ENCODE results near the gene NTN3. TPM values are rescaled to one million over a fixed set of nuclear protein-coding genes. Genes with fewer than 3 reads are reported as not detected.

The NTN3 gene
- polyA plus RNA-seq, 2 of the 4 experiments (the other 2 are of a cell fraction), result not detected

DNA sequence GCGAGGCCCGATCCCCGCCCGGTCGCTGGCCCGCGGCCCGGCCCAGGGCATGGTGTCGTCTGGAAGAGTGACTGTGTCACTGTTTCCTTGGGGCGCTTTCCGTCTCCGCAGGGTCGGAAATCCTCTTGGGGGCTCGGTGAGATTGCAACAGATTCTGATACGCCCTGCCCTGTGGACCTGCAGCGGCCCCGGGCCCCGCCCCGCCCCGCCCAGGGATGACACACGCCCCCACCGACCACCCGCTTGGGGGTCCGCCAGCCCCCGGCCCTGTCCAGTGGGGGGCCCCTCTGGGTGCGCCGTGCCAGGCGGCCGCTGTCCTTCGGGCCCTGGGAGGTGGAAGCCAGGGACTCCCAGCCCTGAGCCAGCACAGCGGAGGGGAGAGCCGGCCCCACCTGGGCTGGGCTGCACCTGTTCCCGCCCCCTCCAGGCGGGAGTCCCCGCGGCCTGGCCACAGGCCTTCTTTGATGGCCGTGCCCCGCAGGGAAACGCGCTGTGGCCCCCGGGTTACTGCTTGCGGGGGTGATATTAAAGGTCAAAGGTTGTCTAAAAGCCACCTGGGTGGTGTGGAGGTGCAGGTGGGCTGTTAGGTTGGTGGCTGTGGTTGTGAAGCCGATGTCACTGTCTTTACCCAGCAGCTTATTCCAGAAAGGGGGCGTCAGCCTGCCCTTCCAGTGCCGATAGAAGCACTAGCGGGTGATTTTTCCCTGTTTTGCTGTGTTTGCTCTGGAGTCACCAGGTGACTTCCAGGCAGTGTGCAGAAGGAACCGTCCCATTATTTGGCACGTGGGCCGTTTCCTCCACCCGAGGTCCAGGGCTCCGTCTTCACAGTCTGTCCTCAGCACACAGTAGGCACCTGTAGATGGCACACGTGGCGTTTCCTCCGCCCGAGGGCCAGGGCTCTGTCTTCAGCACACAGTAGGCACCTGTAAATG, 4.6 kb downstream of the NTN3 start:
- FAIRE-seq, result no peak
- POLR2A ChIA-PET, result interaction anchor here (0.6 to 1.9 kb wide), 5 partner anchors 10 to 320 kb away, joined by 3 to 9 read pairs (median 3); partner anchors contain the start of genes CCNF, TEDC2 and TRAF7
- ATAC-seq, result no peak
- Histone ChIP-seq H3K4me1 (peaks cover 25% of the 10 kb centered on the region), H3K27ac (peak overlapping the region; percentile 97 to 99), H3K9me3 (no peaks in the 10 kb centered on the region), H3K4me2 (peak overlapping the region; percentile 100), H3K4me3 (peak overlapping the region; percentile 98)
- CTCF ChIA-PET, result interaction anchor here (2.1 to 2.8 kb wide), 3 partner anchors 26 to 45 kb away, joined by 7 to 17 read pairs (median 7); no protein-coding TSS in a partner anchor
- TF ChIP-seq, protein P1, sequence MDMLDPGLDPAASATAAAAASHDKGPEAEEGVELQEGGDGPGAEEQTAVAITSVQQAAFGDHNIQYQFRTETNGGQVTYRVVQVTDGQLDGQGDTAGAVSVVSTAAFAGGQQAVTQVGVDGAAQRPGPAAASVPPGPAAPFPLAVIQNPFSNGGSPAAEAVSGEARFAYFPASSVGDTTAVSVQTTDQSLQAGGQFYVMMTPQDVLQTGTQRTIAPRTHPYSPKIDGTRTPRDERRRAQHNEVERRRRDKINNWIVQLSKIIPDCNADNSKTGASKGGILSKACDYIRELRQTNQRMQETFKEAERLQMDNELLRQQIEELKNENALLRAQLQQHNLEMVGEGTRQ (IDR thresholded peaks at IDR 0.05), result no peak
- TF ChIP-seq FOXS1 (CRISPR knock-in tag; IDR thresholded peaks at IDR 0.05) (no peak), HOXB5 (CRISPR knock-in tag; IDR thresholded peaks at IDR 0.05) (no peak)
- WGBS (ENCODE audit: missing lambda C conversion rate), result 51% methylated on average over 21 of the region's 55 CpGs
- peak in 1 of 2 experiments; percentile 21 for DNase-seq (ENCODE audit: low read depth in 1 of 2, low spot score in 1 of 2)

DNA sequence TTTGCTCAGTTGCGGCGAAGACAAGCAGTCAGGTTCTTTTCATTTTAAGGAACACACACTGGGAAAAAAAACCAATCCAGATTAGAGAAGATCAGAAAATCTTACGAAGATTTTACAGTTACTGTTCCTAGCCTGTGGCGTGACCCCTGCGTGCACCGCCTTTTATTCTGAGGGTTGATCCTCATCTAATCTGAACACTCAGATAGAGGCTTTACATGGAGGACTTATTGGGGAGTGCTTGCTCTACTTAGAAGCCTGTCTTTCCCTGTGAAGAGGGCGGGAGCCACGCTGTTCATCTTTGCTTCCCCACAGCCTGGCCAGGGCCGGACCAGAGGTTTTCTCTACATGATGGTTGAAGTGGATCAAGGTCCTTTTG, 5.2 kb downstream of the NTN3 start:
- ATAC-seq, result no peak
- CTCF ChIA-PET, result interaction anchor here (1.5 to 2.6 kb wide), 2 partner anchors 46 to 281 kb away, joined by 3 to 7 read pairs; no protein-coding TSS in a partner anchor
- H3K9me3 ChIP-seq, result no peaks in the 10 kb centered on the region
- H3K4me3 ChIP-seq, result no peak overlapping the region
- H3K27ac ChIP-seq, result no peak overlapping the region
- POLR2A ChIA-PET, result no interaction called here
- FAIRE-seq, result no peak
- TF ChIP-seq JUN (IDR thresholded peaks at IDR 0.05) (no peak), KDM5A (IDR thresholded peaks at IDR 0.05) (no peak), CBX2 (IDR thresholded peaks at IDR 0.05; ENCODE audit: borderline replicate concordance, low read depth) (no peak)
- TF ChIP-seq, protein P2, sequence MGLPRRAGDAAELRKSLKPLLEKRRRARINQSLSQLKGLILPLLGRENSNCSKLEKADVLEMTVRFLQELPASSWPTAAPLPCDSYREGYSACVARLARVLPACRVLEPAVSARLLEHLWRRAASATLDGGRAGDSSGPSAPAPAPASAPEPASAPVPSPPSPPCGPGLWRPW (IDR thresholded peaks at IDR 0.05), result no peak
- no peak for DNase-seq (ENCODE audit: low read depth in 1 of 2, low spot score in 1 of 2)
- peaks cover 19% of the 10 kb centered on the region for H3K4me1 ChIP-seq
- 95% methylated on average over 9 of the region's 9 CpGs for WGBS (ENCODE audit: missing lambda C conversion rate)
- H3K4me2 ChIP-seq, result peak overlapping the region; percentile 100; the same call in 2 of the 3 replicates

DNA sequence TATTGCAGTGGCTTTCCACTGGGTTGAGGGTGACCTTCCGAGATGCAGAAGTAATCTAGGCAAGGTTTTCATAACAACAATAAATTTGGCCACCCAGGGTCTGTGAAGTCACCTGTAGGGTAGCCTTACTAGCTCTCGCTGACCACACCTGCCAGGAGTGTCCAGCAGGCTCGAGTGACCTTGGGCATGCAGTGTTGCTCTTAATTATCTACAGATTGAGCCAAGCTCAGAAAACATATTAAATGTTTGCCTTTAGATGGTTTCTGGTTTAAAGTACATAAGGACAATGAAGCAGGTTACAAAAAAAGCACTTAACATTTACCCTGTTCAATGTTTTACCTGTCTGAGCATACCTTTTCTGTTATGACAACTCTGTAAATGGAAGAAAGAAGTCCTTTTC, 5.6 kb downstream of the NTN3 start:
- FAIRE-seq (no peak), DNase-seq (ENCODE audit: low read depth in 1 of 2, low spot score in 1 of 2) (no peak), ATAC-seq (no peak)
- 82% methylated on average over 3 of the region's 3 CpGs for WGBS (ENCODE audit: missing lambda C conversion rate)
- H3K4me1 ChIP-seq, result peaks cover 16% of the 10 kb centered on the region
- ChIA-PET POLR2A (no interaction called here), CTCF (interaction anchor here (0.6 to 2.6 kb wide), 3 partner anchors 46 to 473 kb away, joined by 3 to 7 read pairs (median 3); no protein-coding TSS in a partner anchor)
- no peak overlapping the region for H3K4me2 ChIP-seq
- no peak overlapping the region for H3K4me3 ChIP-seq
- H3K9me3 ChIP-seq, result no peaks in the 10 kb centered on the region
- no peak for TF ChIP-seq TP53 (CRISPR knock-in tag; IDR thresholded peaks at IDR 0.05)
- no peak for TF ChIP-seq JUNB (IDR thresholded peaks at IDR 0.05)
- TF ChIP-seq ESRRA (IDR thresholded peaks at IDR 0.05; ENCODE audit: borderline replicate concordance, low read length), result no peak
- no peak for TF ChIP-seq RNF2 (IDR thresholded peaks at IDR 0.05; ENCODE audit: borderline replicate concordance, low read depth)
- no peak for TF ChIP-seq RAD21 (conservative IDR thresholded peaks at IDR 0.05 in 1 of 2, IDR thresholded peaks at IDR 0.05 in 1 of 2)
- no peak for TF ChIP-seq SMC3 (IDR thresholded peaks at IDR 0.05)
- TF ChIP-seq, protein P3, sequence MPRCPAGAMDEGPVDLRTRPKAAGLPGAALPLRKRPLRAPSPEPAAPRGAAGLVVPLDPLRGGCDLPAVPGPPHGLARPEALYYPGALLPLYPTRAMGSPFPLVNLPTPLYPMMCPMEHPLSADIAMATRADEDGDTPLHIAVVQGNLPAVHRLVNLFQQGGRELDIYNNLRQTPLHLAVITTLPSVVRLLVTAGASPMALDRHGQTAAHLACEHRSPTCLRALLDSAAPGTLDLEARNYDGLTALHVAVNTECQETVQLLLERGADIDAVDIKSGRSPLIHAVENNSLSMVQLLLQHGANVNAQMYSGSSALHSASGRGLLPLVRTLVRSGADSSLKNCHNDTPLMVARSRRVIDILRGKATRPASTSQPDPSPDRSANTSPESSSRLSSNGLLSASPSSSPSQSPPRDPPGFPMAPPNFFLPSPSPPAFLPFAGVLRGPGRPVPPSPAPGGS (IDR thresholded peaks at IDR 0.05), result no peak
- TF ChIP-seq CBX8 (IDR thresholded peaks at IDR 0.05), result no peak
- no peak for TF ChIP-seq ZNF302 (CRISPR knock-in tag; IDR thresholded peaks at IDR 0.05)
- no peak overlapping the region for H3K27ac ChIP-seq

DNA sequence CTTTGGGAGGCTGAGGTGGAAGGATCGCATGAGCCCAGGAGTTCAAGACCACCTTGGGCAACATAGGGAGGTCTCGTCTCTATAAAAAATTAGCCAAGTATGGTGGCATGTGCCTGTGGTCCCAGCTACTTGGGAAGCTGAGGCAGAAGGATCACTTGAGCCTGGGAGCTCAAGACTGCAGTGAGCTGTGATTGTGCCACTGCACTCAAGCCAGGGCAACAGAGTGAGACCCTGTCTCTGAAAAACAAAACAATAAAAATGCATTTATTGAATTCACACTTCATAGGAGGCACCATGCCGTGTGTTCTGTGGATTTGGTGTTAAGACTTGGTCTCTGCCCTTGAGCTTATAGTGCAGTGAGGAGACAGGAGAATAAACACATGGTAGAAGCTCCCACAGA, 6.2 kb downstream of the NTN3 start:
- Histone ChIP-seq H3K4me2 (no peak overlapping the region), H3K4me1 (peaks cover 16% of the 10 kb centered on the region), H3K27ac (no peak overlapping the region), H3K9me3 (no peaks in the 10 kb centered on the region), H3K4me3 (no peak overlapping the region)
- ATAC-seq (no peak), FAIRE-seq (no peak), DNase-seq (ENCODE audit: low read depth in 1 of 2, low spot score in 1 of 2) (no peak)
- ChIA-PET POLR2A (no interaction called here), CTCF (interaction anchor here (0.6 to 2.6 kb wide), 5 partner anchors 9 to 472 kb away, joined by 3 to 18 read pairs (median 3); no protein-coding TSS in a partner anchor)
- WGBS (ENCODE audit: missing lambda C conversion rate), result 90% methylated on average over 3 of the region's 3 CpGs
- TF ChIP-seq RARB (CRISPR knock-in tag; IDR thresholded peaks at IDR 0.05) (no peak), HDAC2 (IDR thresholded peaks at IDR 0.05) (no peak), POLR2A (IDR thresholded peaks at IDR 0.05; ENCODE audit: low read length) (no peak)
- TF ChIP-seq, protein P4, sequence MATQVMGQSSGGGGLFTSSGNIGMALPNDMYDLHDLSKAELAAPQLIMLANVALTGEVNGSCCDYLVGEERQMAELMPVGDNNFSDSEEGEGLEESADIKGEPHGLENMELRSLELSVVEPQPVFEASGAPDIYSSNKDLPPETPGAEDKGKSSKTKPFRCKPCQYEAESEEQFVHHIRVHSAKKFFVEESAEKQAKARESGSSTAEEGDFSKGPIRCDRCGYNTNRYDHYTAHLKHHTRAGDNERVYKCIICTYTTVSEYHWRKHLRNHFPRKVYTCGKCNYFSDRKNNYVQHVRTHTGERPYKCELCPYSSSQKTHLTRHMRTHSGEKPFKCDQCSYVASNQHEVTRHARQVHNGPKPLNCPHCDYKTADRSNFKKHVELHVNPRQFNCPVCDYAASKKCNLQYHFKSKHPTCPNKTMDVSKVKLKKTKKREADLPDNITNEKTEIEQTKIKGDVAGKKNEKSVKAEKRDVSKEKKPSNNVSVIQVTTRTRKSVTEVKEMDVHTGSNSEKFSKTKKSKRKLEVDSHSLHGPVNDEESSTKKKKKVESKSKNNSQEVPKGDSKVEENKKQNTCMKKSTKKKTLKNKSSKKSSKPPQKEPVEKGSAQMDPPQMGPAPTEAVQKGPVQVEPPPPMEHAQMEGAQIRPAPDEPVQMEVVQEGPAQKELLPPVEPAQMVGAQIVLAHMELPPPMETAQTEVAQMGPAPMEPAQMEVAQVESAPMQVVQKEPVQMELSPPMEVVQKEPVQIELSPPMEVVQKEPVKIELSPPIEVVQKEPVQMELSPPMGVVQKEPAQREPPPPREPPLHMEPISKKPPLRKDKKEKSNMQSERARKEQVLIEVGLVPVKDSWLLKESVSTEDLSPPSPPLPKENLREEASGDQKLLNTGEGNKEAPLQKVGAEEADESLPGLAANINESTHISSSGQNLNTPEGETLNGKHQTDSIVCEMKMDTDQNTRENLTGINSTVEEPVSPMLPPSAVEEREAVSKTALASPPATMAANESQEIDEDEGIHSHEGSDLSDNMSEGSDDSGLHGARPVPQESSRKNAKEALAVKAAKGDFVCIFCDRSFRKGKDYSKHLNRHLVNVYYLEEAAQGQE (IDR thresholded peaks at IDR 0.05), result no peak
- TF ChIP-seq, protein P5, sequence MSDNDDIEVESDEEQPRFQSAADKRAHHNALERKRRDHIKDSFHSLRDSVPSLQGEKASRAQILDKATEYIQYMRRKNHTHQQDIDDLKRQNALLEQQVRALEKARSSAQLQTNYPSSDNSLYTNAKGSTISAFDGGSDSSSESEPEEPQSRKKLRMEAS (IDR thresholded peaks at IDR 0.05), result no peak
- TF ChIP-seq, protein P6, sequence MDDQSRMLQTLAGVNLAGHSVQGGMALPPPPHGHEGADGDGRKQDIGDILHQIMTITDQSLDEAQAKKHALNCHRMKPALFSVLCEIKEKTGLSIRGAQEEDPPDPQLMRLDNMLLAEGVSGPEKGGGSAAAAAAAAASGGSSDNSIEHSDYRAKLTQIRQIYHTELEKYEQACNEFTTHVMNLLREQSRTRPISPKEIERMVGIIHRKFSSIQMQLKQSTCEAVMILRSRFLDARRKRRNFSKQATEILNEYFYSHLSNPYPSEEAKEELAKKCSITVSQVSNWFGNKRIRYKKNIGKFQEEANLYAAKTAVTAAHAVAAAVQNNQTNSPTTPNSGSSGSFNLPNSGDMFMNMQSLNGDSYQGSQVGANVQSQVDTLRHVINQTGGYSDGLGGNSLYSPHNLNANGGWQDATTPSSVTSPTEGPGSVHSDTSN (IDR thresholded peaks at IDR 0.05), result no peak

Measured in A549 (cell line).